Lung (tissue), 12 donors: ENCODE measurements around the gene EMSY. TPM values are rescaled to one million over a fixed set of nuclear protein-coding genes. Genes with fewer than 3 reads are reported as not detected.
A peak's percentile ranks its signal among the peaks of the same experiment; 100 is the strongest.

ENCODE experiments used
- ATAC-seq: fragments of 200-7000 bp; cut with Tn5 transposase; one replicate; pipeline ENCODE4 v1.9.1; 2020; ENCODE audit warnings: moderate number of reproducible peaks; ENCODE audit not compliant: insufficient read depth, low FRiP score
- DNase-seq, 3 donors: peaks; one replicate each; pipeline ENCODE4 v3.0.0-alpha.2; 2013 to 2017
- H3K27ac ChIP-seq, 2 donors: one replicate each; pipeline ENCODE4 v1.5.1; 2013; ENCODE audit warnings: mild to moderate bottlenecking in 2 of 2, moderate library complexity in 2 of 2, control low read depth in 1 of 2, inconsistent platforms in 1 of 2, low read depth in 1 of 2, low read length in 1 of 2
- H3K27me3 ChIP-seq, 3 donors: one replicate each; pipeline ENCODE4 v1.5.1; 2013; ENCODE audit warnings: low read length in 2 of 3; ENCODE audit not compliant: control insufficient read depth in 3 of 3, insufficient read depth in 3 of 3
- H3K36me3 ChIP-seq, 4 donors: one replicate each; pipeline ENCODE4 v1.5.1; 2013; ENCODE audit warnings: low read length in 4 of 4, mild to moderate bottlenecking in 1 of 4, moderate library complexity in 1 of 4; ENCODE audit not compliant: control insufficient read depth in 4 of 4, insufficient read depth in 4 of 4
- H3K4me1 ChIP-seq, 5 donors: one replicate each; pipeline ENCODE4 v1.5.1; 2013; ENCODE audit warnings: low read length in 5 of 5, mild to moderate bottlenecking in 2 of 5, moderate library complexity in 1 of 5; ENCODE audit not compliant: control insufficient read depth in 5 of 5, insufficient read depth in 5 of 5
- H3K4me3 ChIP-seq: one replicate; pipeline ENCODE4 v1.5.1; 2013; ENCODE audit warnings: mild to moderate bottlenecking, control low read depth, moderate library complexity
- H3K9ac ChIP-seq, 2 donors: one replicate each; pipeline ENCODE4 v1.5.1; 2013; ENCODE audit warnings: low read length in 2 of 2, control low read depth in 1 of 2; ENCODE audit not compliant: insufficient read depth in 1 of 2
- H3K9me3 ChIP-seq, 4 donors: one replicate each; pipeline ENCODE4 v1.5.1; 2013; ENCODE audit warnings: low read length in 3 of 4, mild to moderate bottlenecking in 1 of 4, moderate library complexity in 1 of 4; ENCODE audit not compliant: control insufficient read depth in 4 of 4, insufficient read depth in 3 of 4
- CTCF ChIP-seq: IDR thresholded peaks from 2 replicates; pipeline ENCODE4 v1.5.1; 2012; ENCODE audit warnings: mild to moderate bottlenecking; ENCODE audit errors: control extremely low read depth, extremely low read depth
- WGBS, 2 donors: extraction: QIAGEN DNeasy Blood & Tissue Kit; methylation state at CpG; one replicate each; pipeline ENCODE4 v1.1.7; 2013; 5-methylcytosine and 5-hydroxymethylcytosine counted together
- polyA plus RNA-seq, 2 donors: library from polyadenylated mRNA; stranded (reverse); fragments of 200-250 nt; gene quantifications; one replicate each; pipeline ENCODE4 v1.2.1, GENCODE V29; 2013
- total RNA-seq, 2 donors: library from RNA; depleted of rRNA in 1 of 2; stranded (reverse); fragments of >200 nt in 1 of 2; gene quantifications; one replicate each; pipeline ENCODE4 v1.2.1, GENCODE V29; 2014 to 2021
- donor health status: control.
- donor health status: control.
- donor health status: Bipolar disorder and iron deficiency.
- donor health status: healthy.
- donor health status: DM: yes; HTN: yes; CAD: no.

Gene EMSY
- total and polyA plus RNA-seq, 4 donors = 5.0 to 59.3 (median 15.5) TPM

DNA sequence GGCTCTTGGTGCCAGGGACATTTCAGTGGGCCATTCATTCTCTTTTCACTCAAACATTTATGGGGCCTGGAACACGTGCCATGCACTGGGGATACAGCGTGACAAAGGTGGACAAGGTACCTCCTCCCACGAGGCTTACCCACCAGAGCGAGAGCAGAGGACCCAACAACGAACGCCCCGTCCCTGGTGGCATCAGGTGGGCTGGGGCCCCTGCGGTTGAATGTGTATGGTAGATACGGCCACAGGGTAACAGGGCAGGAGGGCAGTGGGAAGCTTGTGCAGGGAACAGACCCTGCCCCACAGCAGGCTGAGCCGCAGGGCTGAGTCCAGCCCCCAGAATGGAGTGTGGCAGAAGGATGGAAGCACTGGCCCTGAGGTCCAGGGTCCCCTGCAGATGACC, 144.7 kb downstream of the EMSY start:
- no peaks in the 10 kb centered on the region for H3K27me3 ChIP-seq
- H3K4me1 ChIP-seq = peaks cover 0 to 14% (median 0%) of the 10 kb centered on the region in 5 donors
- no peak for TF ChIP-seq CTCF
- WGBS, 2 donors = 96 to 97% methylated on average over 10 of the region's 10 CpGs
- no peak overlapping the region for H3K9ac ChIP-seq
- no peak overlapping the region for H3K4me3 ChIP-seq
- DNase-seq (no peak), ATAC-seq (no peak)
- peak overlapping the region in 1 of 2 donors; percentile 48 for H3K27ac ChIP-seq
- no peaks in the 10 kb centered on the region for H3K9me3 ChIP-seq
- no peaks in the 10 kb centered on the region for H3K36me3 ChIP-seq

DNA sequence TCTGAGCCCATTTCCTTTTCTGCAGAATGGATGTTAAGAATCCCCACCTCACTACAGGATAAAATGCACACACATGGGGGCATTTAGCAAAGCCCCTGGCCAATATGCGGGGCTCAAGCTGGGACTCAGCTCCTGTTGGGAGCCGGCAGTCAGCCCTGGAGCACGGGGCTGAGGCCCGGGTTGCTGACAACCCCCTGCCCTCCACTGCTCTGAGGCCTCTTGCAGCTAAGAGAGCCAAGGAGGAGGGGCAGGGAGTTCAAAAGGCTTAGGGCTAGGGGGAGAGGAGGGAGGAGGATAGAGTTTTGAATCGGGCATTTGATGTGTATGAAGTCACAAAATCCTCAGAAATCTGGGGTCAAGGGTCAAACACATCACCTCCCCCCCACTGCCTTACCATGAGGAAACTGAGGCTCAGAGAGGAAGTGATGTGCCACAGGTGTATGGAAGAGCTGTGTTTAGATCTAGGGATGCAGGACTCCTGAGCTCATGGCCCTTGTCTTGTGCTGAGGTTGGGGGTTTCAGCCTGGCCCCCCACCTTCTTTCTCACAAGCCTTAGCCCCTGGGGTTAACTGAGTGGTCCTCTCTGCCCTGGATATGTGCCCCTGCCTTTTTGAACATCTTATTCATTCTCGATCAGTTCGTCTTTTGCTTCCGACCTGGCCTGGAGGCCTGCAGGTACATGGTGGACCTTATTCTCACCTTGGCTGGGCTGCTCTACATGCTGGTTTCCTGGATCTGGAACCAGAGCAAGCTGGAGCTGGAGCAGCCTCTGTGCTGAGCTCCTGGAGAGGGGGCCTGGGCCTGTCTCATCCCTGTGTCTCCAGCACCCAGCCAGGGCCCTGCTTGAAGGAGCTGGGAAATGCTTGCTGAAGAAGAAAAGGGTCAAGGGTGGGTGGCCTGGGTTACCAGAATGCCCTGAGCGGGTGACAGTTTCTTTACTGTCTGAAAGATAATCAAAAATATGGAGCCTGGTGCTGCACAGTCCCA, 145.4 kb downstream of the EMSY start:
- Histone ChIP-seq H3K4me3 (no peak overlapping the region), H3K9me3 (no peaks in the 10 kb centered on the region), H3K36me3 (no peaks in the 10 kb centered on the region), H3K27me3 (no peaks in the 10 kb centered on the region), H3K9ac (no peak overlapping the region), H3K4me1 (peaks cover 0 to 14% (median 0%) of the 10 kb centered on the region in 5 donors), H3K27ac (peak overlapping the region in 1 of 2 donors; percentile 48)
- DNase-seq (no peak), ATAC-seq (no peak)
- 79 to 85% methylated on average over 9 of the region's 9 CpGs for WGBS, 2 donors
- TF ChIP-seq CTCF = no peak

- WGBS, 2 donors = 88 to 91% methylated on average over 8 of the region's 8 CpGs
- no peak overlapping the region for H3K4me3 ChIP-seq
- DNase-seq (no peak), ATAC-seq (no peak)
- peaks cover 0 to 14% (median 0%) of the 10 kb centered on the region in 5 donors for H3K4me1 ChIP-seq
- no peaks in the 10 kb centered on the region for H3K36me3 ChIP-seq
- H3K27ac ChIP-seq = no peak overlapping the region
- H3K27me3 ChIP-seq = no peaks in the 10 kb centered on the region
- no peak overlapping the region for H3K9ac ChIP-seq
- no peaks in the 10 kb centered on the region for H3K9me3 ChIP-seq
- no peak for TF ChIP-seq CTCF
Measured at GRCh38 chr11:76591416-76591815, 146.6 kb downstream of the EMSY start.
